Epithelial cell of proximal tubule (primary cell): ENCODE results near the gene AVPR2. TPM values are rescaled to one million over a fixed set of nuclear protein-coding genes. Genes with fewer than 3 reads are reported as not detected.
A peak's percentile ranks its signal among the peaks of the same experiment; 100 is the strongest.

ENCODE experiments used
- DNase-seq: peaks from one replicate; pipeline ENCODE4 v3.0.0-alpha.2; 2011; ENCODE audit warnings: low read depth
- H3K4me3 ChIP-seq: 2 replicates; pipeline ENCODE4 v1.5.1; 2011; ENCODE audit warnings: low read depth, mild to moderate bottlenecking, low read length
- CTCF ChIP-seq: conservative IDR thresholded peaks from 2 replicates; pipeline ENCODE4 v1.5.1; 2012; ENCODE audit warnings: low read depth, mild to moderate bottlenecking, low read length
- total RNA-seq: library from RNA; depleted of rRNA; stranded (reverse); fragments of >200 nt; gene quantifications from 2 replicates; pipeline ENCODE4 v1.2.3, GENCODE V29; 2015

The AVPR2 gene
- total RNA-seq, 1 donor from 2014 or later: 1.4 TPM

GRCh38 chrX:153937056-153937455, 32.6 kb downstream of the AVPR2 start:
- no peak overlapping the region for H3K4me3 ChIP-seq
- no peak for TF ChIP-seq CTCF
- no peak for DNase-seq

- DNase-seq: no peak
- no peak overlapping the region for H3K4me3 ChIP-seq
- peak; percentile 5 for TF ChIP-seq CTCF
Observed at GRCh38 chrX:153938226-153938786, 33.8 kb downstream of the AVPR2 start.

- DNase-seq: no peak
- no peak overlapping the region for H3K4me3 ChIP-seq
- TF ChIP-seq CTCF: no peak
Observed at GRCh38 chrX:153939573-153939972, 35.1 kb downstream of the AVPR2 start.

- DNase-seq: no peak
- no peak overlapping the region for H3K4me3 ChIP-seq
- no peak for TF ChIP-seq CTCF
Observed at GRCh38 chrX:153941336-153942252, 37.1 kb downstream of the AVPR2 start.

- no peak for TF ChIP-seq CTCF
- peak within 1 kb of the TSS; percentile 56 for H3K4me3 ChIP-seq
- DNase-seq: no peak
Observed at GRCh38 chrX:153944140-153944799, 39.8 kb downstream of the AVPR2 start, which contains the start of gene RENBP. RENBP (minus strand) TSS chrX:153944643; CDS start chrX:153944610, 33 bp downstream.

GRCh38 chrX:153944800-153945150, 40.3 kb downstream of the AVPR2 start:
- DNase-seq: no peak
- H3K4me3 ChIP-seq: peak overlapping the region; percentile 56
- no peak for TF ChIP-seq CTCF
